A673 (cell line): ENCODE data around the gene GNAT1.

ENCODE experiments used
- CTCF ChIP-seq: fragments of 300-800, 200-600 bp; sonication (generic); conservative IDR thresholded peaks from 2 replicates; pipeline ENCODE4 v1.5.1; 2017; ENCODE audit warnings: low read depth, mild to moderate bottlenecking, antibody characterized with exemption, low read length, moderate library complexity, mixed read lengths
- EZH2 ChIP-seq: fragments of 200-600 bp; sonication (generic); IDR thresholded peaks from 2 replicates; pipeline ENCODE4 v1.6.1; 2017; ENCODE audit warnings: borderline replicate concordance, low read depth, mild to moderate bottlenecking, mixed read lengths, antibody characterized with exemption, low read length; ENCODE audit not compliant: poor library complexity, severe bottlenecking

DNA sequence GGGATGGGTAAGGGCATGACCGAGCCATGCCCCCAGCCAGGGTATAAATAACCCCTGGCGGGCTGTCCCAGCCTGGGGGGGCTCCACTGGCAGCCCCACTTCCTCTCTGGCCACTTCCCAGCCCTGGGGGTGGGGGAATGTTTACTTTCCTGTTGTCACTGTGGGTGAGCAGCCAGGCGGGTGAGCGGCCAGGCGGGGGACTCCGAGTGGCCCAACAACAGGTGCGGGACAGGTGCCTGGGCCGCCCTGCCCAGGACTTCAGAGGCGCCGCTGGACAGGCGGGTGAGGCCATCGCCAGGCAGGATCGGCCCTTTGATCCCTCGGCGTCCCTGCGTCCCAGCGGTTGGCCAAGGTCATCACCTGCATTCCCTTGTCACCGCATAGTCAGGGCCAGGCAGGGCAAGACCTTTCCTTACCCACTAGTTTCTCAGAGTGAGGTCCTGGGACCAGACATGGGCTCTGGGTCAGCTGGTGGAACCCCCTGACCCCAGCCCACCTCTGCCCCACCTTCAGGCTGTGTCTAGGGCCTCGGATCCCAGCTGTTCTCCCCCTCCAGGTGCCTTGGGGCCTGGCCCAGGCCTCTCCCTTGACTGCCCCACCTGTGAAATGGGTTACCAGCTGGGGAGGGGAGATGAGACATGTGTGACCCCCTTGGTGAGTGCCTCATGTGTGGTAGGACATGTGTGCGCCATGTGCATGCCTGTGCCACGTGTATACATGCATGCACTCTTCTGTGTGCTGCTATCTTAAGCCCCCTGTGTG, 19.7 kb upstream of the GNAT1 start:
- TF ChIP-seq CTCF = no peak
- no peak for TF ChIP-seq EZH2
